Hematopoietic multipotent progenitor cell (in vitro differentiated cells): ENCODE data around the gene MIA. TPM values are rescaled to one million over a fixed set of nuclear protein-coding genes. Genes with fewer than 3 reads are reported as not detected.
"Not testable (repeated sequence)": the region's sequence is repeated elsewhere in the genome, so short reads cannot be mapped to it uniquely, and the experiment has no call there.

Experiments used
- DNase-seq, 3 donors: peaks; one replicate each; pipeline ENCODE4 v3.0.0-alpha.2; 2011 to 2015; ENCODE audit warnings: low read depth in 2 of 3, low spot score in 2 of 3
- total RNA-seq: library from RNA; depleted of rRNA; stranded (reverse); fragments of >200 nt; gene quantifications from one replicate; pipeline ENCODE4 v1.2.3, GENCODE V29; 2012

MIA gene
- total RNA-seq, 1 donor = not detected

GRCh38 chr19:40801426-40802299 lies 26.3 kb downstream of the MIA start:
- DNase-seq = no peak

GRCh38 chr19:40802300-40803169 lies 27.2 kb downstream of the MIA start:
- DNase-seq = no peak

GRCh38 chr19:40803170-40803856 lies 28.0 kb downstream of the MIA start:
- no peak for DNase-seq

- DNase-seq = peak in 2 of 3 donors; percentile 57 to 64
Observed at GRCh38 chr19:40803857-40804782, 28.8 kb downstream of the MIA start.

GRCh38 chr19:40804783-40805242 lies 29.5 kb downstream of the MIA start:
- DNase-seq = no peak

- no peak for DNase-seq
Observed at GRCh38 chr19:40805258-40805868, 30.0 kb downstream of the MIA start.

GRCh38 chr19:40806423-40807146 lies 31.3 kb downstream of the MIA start:
- DNase-seq = peak; percentile 58 to 80 (median 78)

- DNase-seq = no peak
Observed at GRCh38 chr19:40807147-40808020, 32.1 kb downstream of the MIA start.

GRCh38 chr19:40808021-40808325 lies 32.7 kb downstream of the MIA start:
- DNase-seq = no peak

- DNase-seq = no peak
Observed at GRCh38 chr19:40808497-40808896, 33.2 kb downstream of the MIA start.

- no peak for DNase-seq
Observed at GRCh38 chr19:40809358-40810086, 34.2 kb downstream of the MIA start.

- no peak for DNase-seq
Observed at GRCh38 chr19:40810160-40810559, 34.8 kb downstream of the MIA start.

GRCh38 chr19:40810649-40811408 lies 35.5 kb downstream of the MIA start:
- DNase-seq = peak in 1 of 3 donors; percentile 24

GRCh38 chr19:40811478-40812341 lies 36.4 kb downstream of the MIA start:
- peak in 2 of 3 donors; percentile 45 to 55 for DNase-seq

GRCh38 chr19:40812571-40812970 lies 37.2 kb downstream of the MIA start:
- DNase-seq = not testable (repeated sequence)

- DNase-seq = no peak
Observed at GRCh38 chr19:40813182-40813581, 37.9 kb downstream of the MIA start.
